Skeletal muscle tissue (tissue), 4 donors: ENCODE measurements around the gene OCLN. TPM values are rescaled to one million over a fixed set of nuclear protein-coding genes. Genes with fewer than 3 reads are reported as not detected.
"Not testable (repeated sequence)": the region's sequence is repeated elsewhere in the genome, so short reads cannot be mapped to it uniquely, and the experiment has no call there.

ENCODE experiments used
- H3K27ac ChIP-seq: one replicate; pipeline ENCODE4 v1.7.0; 2013; ENCODE audit warnings: mild to moderate bottlenecking, low read depth, low read length, inconsistent platforms
- H3K27me3 ChIP-seq, 3 donors: one replicate each; pipeline ENCODE4 v1.7.0; 2013; ENCODE audit warnings: low read length in 3 of 3; ENCODE audit not compliant: control insufficient read depth in 3 of 3, insufficient read depth in 3 of 3
- H3K36me3 ChIP-seq, 3 donors: one replicate each; pipeline ENCODE4 v1.7.0; 2013; ENCODE audit warnings: low read length in 3 of 3; ENCODE audit not compliant: control insufficient read depth in 3 of 3, insufficient read depth in 3 of 3
- H3K4me1 ChIP-seq, 3 donors: one replicate each; pipeline ENCODE4 v1.7.0; 2013; ENCODE audit warnings: low read length in 3 of 3, mild to moderate bottlenecking in 3 of 3; ENCODE audit not compliant: control insufficient read depth in 3 of 3, insufficient read depth in 3 of 3
- H3K4me3 ChIP-seq, 3 donors: one replicate each; pipeline ENCODE4 v1.7.0; 2013; ENCODE audit warnings: low read length in 3 of 3
- H3K9ac ChIP-seq, 3 donors: one replicate each; pipeline ENCODE4 v1.7.0; 2013; ENCODE audit warnings: low read length in 3 of 3, mild to moderate bottlenecking in 3 of 3, moderate library complexity in 2 of 3, low read depth in 1 of 3
- H3K9me3 ChIP-seq, 3 donors: one replicate each; pipeline ENCODE4 v1.7.0; 2013; ENCODE audit warnings: low read length in 3 of 3; ENCODE audit not compliant: control insufficient read depth in 3 of 3
- total RNA-seq: library from RNA; depleted of rRNA; stranded (reverse); fragments of >200 nt; gene quantifications from one replicate; pipeline ENCODE4 v1.2.3, GENCODE V29; 2014
- donor health status: Osteomylitis.

OCLN gene
- total RNA-seq, 1 donor from 2014 or later: 0.52 TPM

GRCh38 chr5:69541347-69541746 is 48.8 kb downstream of the OCLN start:
- H3K4me1 ChIP-seq, H3K4me3 ChIP-seq, H3K9me3 ChIP-seq, H3K36me3 ChIP-seq, H3K27ac ChIP-seq, H3K9ac ChIP-seq, H3K27me3 ChIP-seq: not testable (repeated sequence)

GRCh38 chr5:69542838-69543618 is 50.4 kb downstream of the OCLN start:
- H3K4me1 ChIP-seq, H3K9ac ChIP-seq, H3K27ac ChIP-seq, H3K36me3 ChIP-seq, H3K9me3 ChIP-seq, H3K4me3 ChIP-seq, H3K27me3 ChIP-seq: not testable (repeated sequence)

- not testable (repeated sequence) for H3K4me3 ChIP-seq, H3K9ac ChIP-seq, H3K27me3 ChIP-seq, H3K4me1 ChIP-seq, H3K9me3 ChIP-seq, H3K27ac ChIP-seq, H3K36me3 ChIP-seq
These were observed 52.0 kb downstream of the OCLN start for GRCh38 chr5:69544602-69545001.

GRCh38 chr5:69559908-69560330 is 67.3 kb downstream of the OCLN start, which contains the start of gene GTF2H2C:
Gene GTF2H2C (plus strand): TSS chr5:69560191. CDS start chr5:69565133, 4,942 bp downstream.
- Histone ChIP-seq H3K9ac (peak within 1 kb of the TSS in 1 of 3 donors; percentile 66), H3K4me3 (peak within 1 kb of the TSS; percentile 63 to 67 (median 65))
- not testable (repeated sequence) for H3K27ac ChIP-seq, H3K9me3 ChIP-seq, H3K36me3 ChIP-seq, H3K27me3 ChIP-seq, H3K4me1 ChIP-seq

- H3K9me3 ChIP-seq, H3K4me1 ChIP-seq, H3K27me3 ChIP-seq, H3K9ac ChIP-seq, H3K27ac ChIP-seq, H3K36me3 ChIP-seq: not testable (repeated sequence)
- peak overlapping the region in 1 of 3 donors; percentile 27 for H3K4me3 ChIP-seq
These were observed 68.2 kb downstream of the OCLN start for GRCh38 chr5:69560587-69561431.

GRCh38 chr5:69566172-69566571 is 73.6 kb downstream of the OCLN start:
- H3K9me3 ChIP-seq, H3K4me3 ChIP-seq, H3K36me3 ChIP-seq, H3K27me3 ChIP-seq, H3K9ac ChIP-seq, H3K4me1 ChIP-seq, H3K27ac ChIP-seq: not testable (repeated sequence)

GRCh38 chr5:69568072-69568471 is 75.5 kb downstream of the OCLN start:
- not testable (repeated sequence) for H3K4me1 ChIP-seq, H3K4me3 ChIP-seq, H3K27ac ChIP-seq, H3K27me3 ChIP-seq, H3K9me3 ChIP-seq, H3K36me3 ChIP-seq, H3K9ac ChIP-seq

GRCh38 chr5:69583356-69583755 is 90.8 kb downstream of the OCLN start:
- H3K9me3 ChIP-seq, H3K4me1 ChIP-seq, H3K27me3 ChIP-seq, H3K36me3 ChIP-seq, H3K9ac ChIP-seq, H3K27ac ChIP-seq, H3K4me3 ChIP-seq: not testable (repeated sequence)

GRCh38 chr5:69596114-69596840 is 103.7 kb downstream of the OCLN start:
- H3K9me3 ChIP-seq, H3K27me3 ChIP-seq, H3K36me3 ChIP-seq, H3K27ac ChIP-seq, H3K4me1 ChIP-seq, H3K4me3 ChIP-seq, H3K9ac ChIP-seq: not testable (repeated sequence)

GRCh38 chr5:69601947-69602346 is 109.4 kb downstream of the OCLN start:
- H3K36me3 ChIP-seq, H3K4me3 ChIP-seq, H3K9me3 ChIP-seq, H3K4me1 ChIP-seq, H3K27ac ChIP-seq, H3K9ac ChIP-seq, H3K27me3 ChIP-seq: not testable (repeated sequence)
